Subcutaneous adipose tissue (tissue), 4 donors: ENCODE data around the gene SPARCL1. TPM values are rescaled to one million over a fixed set of nuclear protein-coding genes. Genes with fewer than 3 reads are reported as not detected.

ENCODE experiments used
- CTCF ChIP-seq: fragments of 450-650 bp; IDR thresholded peaks from one replicate; pipeline ENCODE4 v1.5.1; 2016; ENCODE audit warnings: low read depth, mild to moderate bottlenecking, control low read depth, antibody characterized with exemption, moderate library complexity
- total RNA-seq, 4 donors: library from RNA; depleted of rRNA; stranded (reverse); fragments of >200 nt; gene quantifications; one replicate each; pipeline ENCODE4 v1.1.0, GENCODE V29; 2016

Gene SPARCL1
- total RNA-seq, 4 donors from 2014 or later, result 270 to 613 (median 543) TPM

- TF ChIP-seq CTCF, result no peak
Measured at GRCh38 chr4:87525636-87526295, 3.4 kb downstream of the SPARCL1 start.

- no peak for TF ChIP-seq CTCF
Measured at GRCh38 chr4:87524456-87524855, 4.7 kb downstream of the SPARCL1 start.

GRCh38 chr4:87523307-87523706, 5.9 kb downstream of the SPARCL1 start:
- TF ChIP-seq CTCF, result no peak

GRCh38 chr4:87521757-87522374, 7.3 kb downstream of the SPARCL1 start:
- no peak for TF ChIP-seq CTCF

- no peak for TF ChIP-seq CTCF
Measured at GRCh38 chr4:87521319-87521718, 7.9 kb downstream of the SPARCL1 start.

- no peak for TF ChIP-seq CTCF
Measured at GRCh38 chr4:87517621-87518020, 11.6 kb downstream of the SPARCL1 start.

- no peak for TF ChIP-seq CTCF
Measured at GRCh38 chr4:87516683-87517082, 12.5 kb downstream of the SPARCL1 start.
